Activated CD8-positive, alpha-beta memory T cell treated with anti-CD3 and anti-CD28 coated beads for 1 hour (primary cell): ENCODE results near the gene RYR2.
"Not testable (repeated sequence)": the region's sequence is repeated elsewhere in the genome, so short reads cannot be mapped to it uniquely, and the experiment has no call there.

ENCODE experiments used
- DNase-seq, 2 donors: peaks; one replicate each; pipeline ENCODE4 v3.0.0-alpha.2; 2020; ENCODE audit warnings: low read depth in 1 of 2; ENCODE audit errors: extremely low read depth in 1 of 2

RYR2 gene

GRCh38 chr1:237241038-237241437 lies 199.1 kb downstream of the RYR2 start:
- DNase-seq, result no peak

- DNase-seq, result no peak
Observed at GRCh38 chr1:237244778-237245177, 202.8 kb downstream of the RYR2 start.

DNA sequence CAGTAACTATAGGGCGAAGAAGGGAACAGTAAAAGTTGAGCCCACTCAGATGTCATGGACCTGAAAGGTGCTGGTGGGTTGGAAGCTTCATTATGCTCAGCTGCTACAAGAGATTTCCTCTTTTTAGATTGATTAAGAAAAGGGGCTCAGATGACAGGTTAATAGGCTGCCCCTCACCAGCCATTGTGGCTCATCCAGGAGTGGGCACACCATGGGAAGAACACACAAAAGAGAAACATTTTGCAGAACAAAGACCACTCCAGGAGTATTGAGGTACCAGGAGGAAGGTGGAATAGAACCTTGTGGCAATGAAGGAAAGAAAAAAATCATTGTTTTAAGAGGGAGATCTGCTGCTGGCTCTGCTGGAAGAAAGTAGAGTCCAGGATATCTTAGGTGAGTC lies 205.5 kb downstream of the RYR2 start:
- DNase-seq, result no peak

DNA sequence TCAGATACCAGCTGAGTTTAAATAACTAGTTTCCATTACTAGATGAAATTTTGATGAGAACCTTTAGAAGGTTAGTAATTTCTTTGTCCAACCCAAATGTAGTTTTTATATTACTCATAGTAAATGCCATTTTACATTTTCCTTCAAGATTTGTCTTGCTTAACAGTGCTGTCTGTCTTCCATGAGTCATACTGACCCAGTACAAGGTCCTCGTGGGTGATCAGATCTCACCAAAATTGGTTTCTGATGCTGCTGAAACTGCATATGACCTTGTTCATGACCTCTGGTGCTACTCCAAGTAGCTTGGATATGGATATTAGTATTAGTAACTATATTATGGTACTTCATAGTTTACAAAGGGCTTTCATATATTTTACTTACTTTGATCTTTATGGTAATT lies 207.1 kb downstream of the RYR2 start:
- no peak for DNase-seq

DNA sequence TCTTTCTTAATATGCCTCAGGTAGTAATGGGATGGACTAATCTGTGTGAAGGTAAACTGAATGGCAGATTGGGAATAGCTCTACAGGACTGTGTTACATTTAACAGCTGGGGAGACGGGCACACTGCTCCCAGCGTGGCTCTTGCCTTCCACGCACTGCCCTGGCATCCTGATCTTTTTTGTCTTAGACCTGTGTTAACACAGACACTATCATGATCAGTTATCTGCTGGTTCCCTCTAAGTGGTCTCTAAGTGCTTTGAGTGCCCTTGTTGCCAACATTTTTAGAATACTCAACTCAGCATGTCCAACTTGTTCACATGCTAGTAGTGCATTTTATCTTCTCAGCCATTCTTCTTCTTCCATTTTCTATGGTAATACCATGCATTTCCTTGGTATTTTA lies 208.1 kb downstream of the RYR2 start:
- no peak for DNase-seq

GRCh38 chr1:237255071-237255470 lies 213.1 kb downstream of the RYR2 start:
- no peak for DNase-seq

DNA sequence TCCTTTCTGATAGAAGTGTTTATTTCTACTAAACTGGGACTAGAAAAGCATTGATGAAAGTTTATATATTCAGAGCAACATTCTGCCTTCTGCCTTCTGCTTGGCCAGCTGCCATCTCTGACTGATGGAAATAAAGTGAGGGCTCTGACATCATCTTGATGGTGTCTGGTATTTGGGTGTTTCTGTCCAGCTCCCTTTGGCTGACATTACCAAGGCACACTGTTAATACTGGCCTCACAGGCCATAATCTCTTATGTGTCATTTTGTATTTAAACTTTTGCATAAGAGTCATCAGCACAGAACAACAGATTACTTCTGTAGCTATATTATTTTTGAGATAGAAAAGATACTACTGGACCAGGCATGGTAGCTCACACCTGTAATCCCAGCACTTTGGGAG lies 216.9 kb downstream of the RYR2 start:
- DNase-seq, result no peak

GRCh38 chr1:237261198-237261597 lies 219.2 kb downstream of the RYR2 start:
- DNase-seq, result no peak

DNA sequence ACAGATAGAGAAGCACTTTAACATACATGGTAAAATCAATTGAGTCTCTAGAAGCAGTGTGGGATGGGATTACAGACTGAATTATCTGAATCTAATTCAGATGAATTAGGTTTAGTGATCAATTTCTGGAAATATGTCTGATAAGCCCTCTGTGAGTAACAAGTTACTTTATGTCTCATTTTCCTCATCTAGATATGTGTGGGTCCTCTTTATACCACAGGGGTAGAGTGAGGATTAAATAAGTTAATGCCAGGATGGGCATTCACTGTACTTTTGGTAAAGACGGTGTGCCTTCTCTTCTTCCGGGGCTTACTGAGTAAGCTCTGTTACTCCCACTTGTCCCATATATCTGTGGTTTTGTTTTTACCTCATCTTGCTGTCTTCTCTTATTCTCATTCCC lies 225.8 kb downstream of the RYR2 start:
- DNase-seq, result no peak

GRCh38 chr1:237269938-237270337 lies 228.0 kb downstream of the RYR2 start:
- DNase-seq, result no peak

GRCh38 chr1:237270353-237270752 lies 228.4 kb downstream of the RYR2 start:
- DNase-seq, result no peak

DNA sequence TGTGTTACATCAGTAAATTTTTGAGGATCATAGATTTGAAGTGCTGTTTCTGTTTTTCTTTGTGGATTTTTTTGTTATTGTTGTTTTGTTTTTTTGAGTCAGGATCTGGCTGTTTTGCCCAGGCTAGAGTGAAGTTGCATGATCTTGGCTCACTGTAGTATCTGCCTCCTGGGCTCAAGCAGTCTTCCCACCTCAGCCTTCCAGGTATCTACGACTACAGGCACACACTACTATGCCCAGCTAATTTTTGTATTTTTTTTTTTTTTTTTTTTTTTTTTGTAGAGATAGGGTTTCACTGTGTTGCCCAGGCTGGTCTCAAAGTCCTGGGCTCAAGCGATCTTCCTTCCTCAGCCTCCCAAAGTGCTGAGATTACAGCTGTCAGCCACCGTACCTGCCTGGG lies 236.0 kb downstream of the RYR2 start:
- not testable (repeated sequence) for DNase-seq

GRCh38 chr1:237279629-237280028 lies 237.6 kb downstream of the RYR2 start:
- DNase-seq, result no peak

GRCh38 chr1:237281481-237281880 lies 239.5 kb downstream of the RYR2 start:
- DNase-seq, result no peak

GRCh38 chr1:237282208-237282783 lies 240.3 kb downstream of the RYR2 start:
- no peak for DNase-seq

DNA sequence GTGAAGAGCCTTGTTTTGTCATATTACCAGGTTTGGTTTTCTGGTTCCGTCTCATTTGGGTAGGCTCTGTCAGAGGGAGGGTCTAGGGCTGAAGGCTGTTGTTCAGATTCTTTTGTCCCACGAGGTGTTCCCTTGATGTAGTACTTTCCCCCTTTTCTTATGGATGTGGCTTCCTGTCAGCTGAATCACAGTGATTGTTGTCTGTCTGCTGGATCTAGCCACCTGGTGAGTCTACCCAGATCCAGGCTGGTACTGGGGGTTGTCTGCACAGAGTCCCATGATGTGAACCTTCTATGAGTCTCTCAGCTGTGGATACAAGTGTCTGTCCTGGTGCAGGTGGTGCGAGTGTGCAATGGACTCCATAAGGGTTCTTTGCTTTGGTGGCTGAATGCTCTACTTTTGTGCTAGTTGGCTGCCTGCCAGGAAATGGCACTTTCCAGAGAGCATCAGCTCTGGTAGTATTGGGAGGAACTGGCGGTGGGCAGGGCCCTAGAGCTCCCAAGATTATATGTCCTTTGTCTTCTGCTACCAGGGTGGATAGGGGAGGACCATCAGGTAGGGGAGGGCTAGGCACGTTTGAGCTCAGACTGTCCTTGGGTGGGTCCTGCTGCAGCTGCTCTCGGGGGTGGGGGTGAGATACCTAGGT lies 246.0 kb downstream of the RYR2 start:
- no peak for DNase-seq

DNA sequence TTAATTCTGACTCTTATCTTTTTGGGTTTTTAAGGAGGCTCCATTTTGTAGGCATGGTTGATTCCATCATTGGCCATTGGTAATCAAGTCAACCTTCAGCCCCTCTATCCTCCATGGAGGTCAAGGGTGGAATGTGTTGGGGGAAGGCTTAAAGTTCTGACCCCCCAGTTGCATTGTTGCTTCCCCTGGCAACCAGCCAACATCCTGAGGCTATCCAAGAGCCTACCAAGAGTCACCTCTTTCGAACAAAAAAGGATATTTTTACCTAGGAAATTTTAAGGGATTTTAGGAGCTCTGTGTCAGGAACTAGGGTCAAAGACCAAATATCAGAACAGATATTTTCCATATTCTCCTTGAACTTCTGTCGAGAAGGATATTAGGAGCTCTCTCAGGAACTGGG lies 251.8 kb downstream of the RYR2 start:
- DNase-seq, result no peak

GRCh38 chr1:237296861-237297260 lies 254.9 kb downstream of the RYR2 start:
- no peak for DNase-seq

GRCh38 chr1:237300642-237301041 lies 258.7 kb downstream of the RYR2 start:
- DNase-seq, result no peak

GRCh38 chr1:237303929-237304328 lies 261.9 kb downstream of the RYR2 start:
- no peak for DNase-seq

- DNase-seq, result no peak
Observed at GRCh38 chr1:237306726-237307125, 264.7 kb downstream of the RYR2 start.

GRCh38 chr1:237309595-237310118 lies 267.7 kb downstream of the RYR2 start:
- no peak for DNase-seq

DNA sequence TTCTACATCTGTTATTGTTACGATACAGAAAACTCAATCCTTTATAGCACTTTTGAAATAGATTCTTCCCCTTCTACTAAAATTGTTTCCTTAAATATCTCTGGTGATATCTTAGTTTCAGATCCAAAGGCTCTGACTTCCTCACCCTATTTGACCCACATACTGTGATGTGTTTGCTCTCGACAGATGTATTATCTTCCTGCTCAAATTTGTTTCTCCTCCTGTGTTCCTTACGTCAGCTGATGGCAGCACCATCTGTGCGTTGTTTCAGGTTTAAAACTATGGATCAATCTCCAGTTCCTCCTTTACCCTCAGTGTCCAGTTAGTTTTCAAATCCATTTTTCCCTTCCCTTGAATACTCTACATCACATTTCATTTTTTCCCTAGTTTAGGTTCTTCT lies 274.4 kb downstream of the RYR2 start:
- DNase-seq, result no peak
